ENCODE data around the gene WASF1. TPM values are rescaled to one million over a fixed set of nuclear protein-coding genes. Genes with fewer than 3 reads are reported as not detected.

WASF1 gene
- total and polyA plus RNA-seq, 2 donors (not counting 1 experiment from before 2014, with no cell fraction given) = 13.2 to 37.7 TPM

- no peak overlapping the region for H3K9ac ChIP-seq (ENCODE audit: insufficient read depth, low read length)
- no peak overlapping the region for H3K27ac ChIP-seq (ENCODE audit: insufficient read depth, low read length)
- H3K36me3 ChIP-seq (ENCODE audit: control insufficient read depth, insufficient read depth, low read length) = no peaks in the 10 kb centered on the region
- DNase-seq (ENCODE audit: low read depth in 2 of 2) = no peak
- peaks cover 5% of the 10 kb centered on the region for H3K4me1 ChIP-seq (ENCODE audit: control insufficient read depth, extremely low read depth, insufficient read depth, low read length)
- no peaks in the 10 kb centered on the region for H3K79me2 ChIP-seq (ENCODE audit: control insufficient read depth, insufficient read depth, low read length)
- H3K27me3 ChIP-seq (ENCODE audit: control insufficient read depth, insufficient read depth, low read length) = no peaks in the 10 kb centered on the region
- no peak overlapping the region for H2AFZ ChIP-seq (ENCODE audit: low read length)
- no peak overlapping the region for H3K4me2 ChIP-seq (ENCODE audit: extremely low read depth, insufficient read depth, low read length)
- no peaks in the 10 kb centered on the region for H3K9me3 ChIP-seq (ENCODE audit: control insufficient read depth, insufficient read depth, low read depth, low read length)
- TF ChIP-seq CTCF (conservative IDR thresholded peaks at IDR 0.05 in 1 of 2, IDR thresholded peaks at IDR 0.05 in 1 of 2; ENCODE audit: low read depth in 1 of 2, low read length in 2 of 2) = no peak
- TF ChIP-seq EZH2 (IDR thresholded peaks at IDR 0.05; ENCODE audit: low read length, missing control alignments) = no peak
- no peaks in the 10 kb centered on the region for H4K20me1 ChIP-seq (ENCODE audit: control insufficient read depth, extremely low read depth, insufficient read depth, low read length)
- no peak overlapping the region for H3K4me3 ChIP-seq (replicated peaks in 1 of 4; ENCODE audit: control extremely low read depth in 1 of 4, insufficient read depth in 1 of 4, low read depth in 3 of 4, low read length in 4 of 4)
Observed at GRCh38 chr6:110095101-110095500, 84.4 kb downstream of the WASF1 start.

GRCh38 chr6:110093981-110094380 is 85.5 kb downstream of the WASF1 start:
- Histone ChIP-seq H3K4me2 (ENCODE audit: extremely low read depth, insufficient read depth, low read length) (no peak overlapping the region), H3K9ac (ENCODE audit: insufficient read depth, low read length) (no peak overlapping the region), H2AFZ (ENCODE audit: low read length) (no peak overlapping the region), H3K4me3 (replicated peaks in 1 of 4; ENCODE audit: control extremely low read depth in 1 of 4, insufficient read depth in 1 of 4, low read depth in 3 of 4, low read length in 4 of 4) (no peak overlapping the region), H3K9me3 (ENCODE audit: control insufficient read depth, insufficient read depth, low read depth, low read length) (no peaks in the 10 kb centered on the region), H3K4me1 (ENCODE audit: control insufficient read depth, extremely low read depth, insufficient read depth, low read length) (peaks cover 5% of the 10 kb centered on the region), H4K20me1 (ENCODE audit: control insufficient read depth, extremely low read depth, insufficient read depth, low read length) (no peaks in the 10 kb centered on the region), H3K27ac (ENCODE audit: insufficient read depth, low read length) (no peak overlapping the region), H3K79me2 (ENCODE audit: control insufficient read depth, insufficient read depth, low read length) (no peaks in the 10 kb centered on the region), H3K36me3 (ENCODE audit: control insufficient read depth, insufficient read depth, low read length) (no peaks in the 10 kb centered on the region), H3K27me3 (ENCODE audit: control insufficient read depth, insufficient read depth, low read length) (no peaks in the 10 kb centered on the region)
- TF ChIP-seq EZH2 (IDR thresholded peaks at IDR 0.05; ENCODE audit: low read length, missing control alignments) (no peak), CTCF (conservative IDR thresholded peaks at IDR 0.05 in 1 of 2, IDR thresholded peaks at IDR 0.05 in 1 of 2; ENCODE audit: low read depth in 1 of 2, low read length in 2 of 2) (no peak)
- no peak for DNase-seq (ENCODE audit: low read depth in 2 of 2)

- no peak overlapping the region for H3K4me3 ChIP-seq (replicated peaks in 1 of 4; ENCODE audit: control extremely low read depth in 1 of 4, insufficient read depth in 1 of 4, low read depth in 3 of 4, low read length in 4 of 4)
- no peaks in the 10 kb centered on the region for H3K36me3 ChIP-seq (ENCODE audit: control insufficient read depth, insufficient read depth, low read length)
- TF ChIP-seq CTCF (conservative IDR thresholded peaks at IDR 0.05 in 1 of 2, IDR thresholded peaks at IDR 0.05 in 1 of 2; ENCODE audit: low read depth in 1 of 2, low read length in 2 of 2) (no peak), EZH2 (IDR thresholded peaks at IDR 0.05; ENCODE audit: low read length, missing control alignments) (no peak)
- no peak overlapping the region for H3K27ac ChIP-seq (ENCODE audit: insufficient read depth, low read length)
- no peaks in the 10 kb centered on the region for H3K4me1 ChIP-seq (ENCODE audit: control insufficient read depth, extremely low read depth, insufficient read depth, low read length)
- no peak overlapping the region for H2AFZ ChIP-seq (ENCODE audit: low read length)
- no peak overlapping the region for H3K4me2 ChIP-seq (ENCODE audit: extremely low read depth, insufficient read depth, low read length)
- DNase-seq (ENCODE audit: low read depth in 2 of 2) = no peak
- no peaks in the 10 kb centered on the region for H3K9me3 ChIP-seq (ENCODE audit: control insufficient read depth, insufficient read depth, low read depth, low read length)
- H4K20me1 ChIP-seq (ENCODE audit: control insufficient read depth, extremely low read depth, insufficient read depth, low read length) = no peaks in the 10 kb centered on the region
- H3K9ac ChIP-seq (ENCODE audit: insufficient read depth, low read length) = no peak overlapping the region
- H3K27me3 ChIP-seq (ENCODE audit: control insufficient read depth, insufficient read depth, low read length) = no peaks in the 10 kb centered on the region
- no peaks in the 10 kb centered on the region for H3K79me2 ChIP-seq (ENCODE audit: control insufficient read depth, insufficient read depth, low read length)
Observed at GRCh38 chr6:110090876-110091275, 88.6 kb downstream of the WASF1 start.
